Activated CD4-positive, alpha-beta T cell treated with anti-CD3 and anti-CD28 coated beads, Interleukin-2, Interleukin-4, amounts not matched to agents 100 ng/mL and 50 ng/mL, durations not matched to agents 16 hours and 8 hours (primary cell): Measurements from ENCODE around the gene KIF22.
A peak's percentile ranks its signal among the peaks of the same experiment; 100 is the strongest.

Source experiments
- DNase-seq: peaks from one replicate; pipeline ENCODE4 v3.0.0-alpha.2; 2020; ENCODE audit warnings: low spot score

The KIF22 gene

DNA sequence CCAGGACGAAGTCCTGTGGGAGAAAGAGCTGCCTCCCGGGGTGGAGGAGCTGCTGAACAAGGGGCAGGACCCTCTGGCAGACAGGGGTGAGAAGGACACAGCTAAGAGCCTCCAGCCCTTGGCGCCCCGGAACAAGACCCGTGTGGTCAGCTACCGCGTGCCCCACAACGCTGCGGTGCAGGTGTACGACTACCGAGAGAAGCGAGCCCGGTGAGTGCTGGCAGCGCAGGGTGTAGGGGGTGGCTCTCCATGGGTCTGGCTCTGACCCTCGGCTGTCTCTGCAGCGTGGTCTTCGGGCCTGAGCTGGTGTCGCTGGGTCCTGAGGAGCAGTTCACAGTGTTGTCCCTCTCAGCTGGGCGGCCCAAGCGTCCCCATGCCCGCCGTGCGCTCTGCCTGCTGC lies 51.1 kb downstream of the KIF22 start:
- DNase-seq, result no peak

DNA sequence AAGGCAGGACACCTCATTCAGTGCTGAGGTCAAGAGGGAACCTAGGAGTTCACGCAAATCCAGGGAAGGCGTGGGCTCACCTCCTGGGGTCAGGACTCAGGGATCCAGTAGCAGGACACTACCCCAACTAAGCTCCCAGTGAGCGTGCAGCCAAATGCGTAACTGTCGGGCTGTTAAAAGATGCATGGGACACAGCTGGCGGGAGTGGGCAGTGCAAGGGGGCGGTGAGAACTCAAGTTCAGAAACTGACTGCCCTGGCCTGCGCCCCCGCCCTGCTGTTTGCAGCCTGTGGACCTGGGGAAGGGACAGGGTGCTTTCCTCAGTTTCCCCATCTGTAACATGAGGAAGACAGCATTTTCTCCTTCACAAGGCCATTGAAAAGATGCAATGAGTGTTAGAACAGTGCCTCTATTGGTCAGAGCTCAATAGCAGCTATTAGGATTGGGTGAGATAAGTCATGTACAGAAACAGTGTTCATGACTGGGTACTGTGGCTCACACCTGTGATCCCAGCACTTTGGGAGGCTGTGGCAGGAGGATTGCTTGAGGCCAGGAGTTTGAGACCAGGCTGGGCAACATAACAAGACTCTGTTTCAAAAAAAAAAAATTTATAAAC lies 52.3 kb downstream of the KIF22 start:
- DNase-seq, result no peak

GRCh38 chr16:29843931-29844330 lies 53.4 kb downstream of the KIF22 start:
- DNase-seq, result no peak

- DNase-seq, result no peak
These were observed 54.2 kb downstream of the KIF22 start for GRCh38 chr16:29844575-29845331.

DNA sequence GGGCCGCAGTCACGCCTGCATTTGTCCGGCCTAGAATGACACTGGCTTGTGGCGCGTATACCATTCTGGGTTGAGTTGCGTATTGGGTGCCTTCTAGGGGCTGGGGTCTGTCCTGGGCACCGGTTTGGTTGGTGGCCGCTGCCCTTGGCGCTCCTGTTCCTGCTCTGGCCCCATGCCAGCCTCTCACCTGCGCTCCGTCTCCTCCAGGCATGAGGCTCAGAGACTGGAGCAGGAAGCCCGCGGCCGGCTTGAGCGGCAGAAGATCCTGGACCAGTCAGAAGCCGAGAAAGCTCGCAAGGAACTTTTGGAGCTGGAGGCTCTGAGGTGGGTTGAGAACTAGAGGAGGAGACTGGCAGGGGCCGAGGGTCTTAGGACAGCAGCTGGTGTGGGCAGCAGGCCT lies 55.1 kb downstream of the KIF22 start:
- no peak for DNase-seq

- peak; percentile 82 for DNase-seq
These were observed 58.1 kb downstream of the KIF22 start for GRCh38 chr16:29848420-29849297.

DNA sequence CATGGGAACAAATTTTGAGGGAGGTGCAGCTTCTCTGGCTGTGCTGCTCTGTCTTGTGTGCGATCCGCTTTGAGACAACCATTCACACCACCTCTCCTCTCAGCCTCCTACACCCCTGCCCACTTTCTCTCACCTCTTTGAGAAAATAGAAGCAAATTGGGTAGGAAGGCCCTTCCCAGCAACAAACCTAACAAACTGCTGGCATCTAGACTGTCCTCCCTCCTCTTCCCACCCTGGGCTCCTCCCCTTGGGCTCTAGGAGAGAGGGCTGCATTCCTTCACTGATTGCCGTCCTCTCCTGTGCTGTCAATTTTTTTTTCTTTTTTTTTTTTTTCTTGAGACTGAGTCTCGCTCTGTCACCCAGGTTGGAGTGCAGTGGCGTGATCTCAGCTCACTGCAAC lies 59.0 kb downstream of the KIF22 start:
- no peak for DNase-seq

DNA sequence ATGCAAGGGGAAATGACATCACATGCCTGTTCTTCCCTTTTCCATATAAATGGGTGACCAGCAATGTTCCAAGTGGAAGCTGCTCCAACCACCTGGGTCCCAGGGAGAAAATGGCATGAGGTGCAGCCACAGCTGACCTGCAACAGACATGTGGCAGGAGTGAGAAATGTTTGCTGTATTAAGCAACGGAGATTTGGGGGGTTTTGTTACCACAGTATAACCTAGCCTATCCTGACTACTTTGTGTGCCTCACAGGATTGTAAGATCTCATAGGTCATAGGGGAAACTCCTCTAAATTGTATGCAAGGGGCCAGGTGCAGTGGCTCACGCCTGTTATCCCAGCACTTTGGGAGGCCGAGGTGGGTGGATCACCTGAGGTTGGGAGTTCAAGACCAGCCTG lies 60.4 kb downstream of the KIF22 start:
- no peak for DNase-seq

GRCh38 chr16:29852654-29853053 lies 62.1 kb downstream of the KIF22 start:
- no peak for DNase-seq

DNA sequence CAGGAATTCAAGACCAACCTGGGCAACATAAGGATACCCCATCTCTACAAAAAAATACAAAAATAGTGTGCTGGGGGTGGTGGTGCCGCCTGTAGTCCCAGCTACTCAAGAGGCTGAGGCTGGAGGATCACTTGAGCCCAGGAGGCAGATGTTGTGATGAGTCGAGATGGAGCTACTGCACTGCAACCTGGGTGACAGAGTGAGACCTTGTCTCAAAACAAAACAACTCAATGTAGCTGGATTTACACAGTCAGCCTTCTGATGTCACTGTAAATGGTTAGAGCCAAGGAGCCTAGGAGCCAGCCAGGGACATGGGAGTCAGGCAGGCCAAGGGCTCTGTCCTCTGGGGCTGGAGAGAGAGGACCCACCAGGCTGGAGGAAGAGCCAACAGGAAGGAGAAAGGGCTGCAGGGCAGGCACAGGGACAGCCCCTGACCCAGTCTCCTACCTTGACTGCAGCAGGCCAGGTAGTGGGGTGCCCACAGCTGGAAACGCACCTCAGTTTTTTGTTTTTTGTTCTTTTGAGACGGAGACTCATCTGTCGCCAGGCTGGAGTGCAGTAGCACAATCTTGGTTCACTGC lies 64.1 kb downstream of the KIF22 start:
- no peak for DNase-seq
